ENCODE measurements around the gene TMCO4.

The TMCO4 gene

GRCh38 chr1:19775317-19775716 lies 24.4 kb downstream of the TMCO4 start:
- TF ChIP-seq, protein P1, sequence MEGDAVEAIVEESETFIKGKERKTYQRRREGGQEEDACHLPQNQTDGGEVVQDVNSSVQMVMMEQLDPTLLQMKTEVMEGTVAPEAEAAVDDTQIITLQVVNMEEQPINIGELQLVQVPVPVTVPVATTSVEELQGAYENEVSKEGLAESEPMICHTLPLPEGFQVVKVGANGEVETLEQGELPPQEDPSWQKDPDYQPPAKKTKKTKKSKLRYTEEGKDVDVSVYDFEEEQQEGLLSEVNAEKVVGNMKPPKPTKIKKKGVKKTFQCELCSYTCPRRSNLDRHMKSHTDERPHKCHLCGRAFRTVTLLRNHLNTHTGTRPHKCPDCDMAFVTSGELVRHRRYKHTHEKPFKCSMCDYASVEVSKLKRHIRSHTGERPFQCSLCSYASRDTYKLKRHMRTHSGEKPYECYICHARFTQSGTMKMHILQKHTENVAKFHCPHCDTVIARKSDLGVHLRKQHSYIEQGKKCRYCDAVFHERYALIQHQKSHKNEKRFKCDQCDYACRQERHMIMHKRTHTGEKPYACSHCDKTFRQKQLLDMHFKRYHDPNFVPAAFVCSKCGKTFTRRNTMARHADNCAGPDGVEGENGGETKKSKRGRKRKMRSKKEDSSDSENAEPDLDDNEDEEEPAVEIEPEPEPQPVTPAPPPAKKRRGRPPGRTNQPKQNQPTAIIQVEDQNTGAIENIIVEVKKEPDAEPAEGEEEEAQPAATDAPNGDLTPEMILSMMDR (IDR thresholded peaks at IDR 0.05; ENCODE audit: low read depth, low read length): no peak
- no peaks in the 10 kb centered on the region for H3K36me3 ChIP-seq
- no peaks in the 10 kb centered on the region for H3K27me3 ChIP-seq
- no peak overlapping the region for H3K4me3 ChIP-seq (ENCODE audit: low read depth, low read length)
- no peaks in the 10 kb centered on the region for H3K9me3 ChIP-seq
- H3K4me1 ChIP-seq: no peaks in the 10 kb centered on the region
- no peak for DNase-seq

DNA sequence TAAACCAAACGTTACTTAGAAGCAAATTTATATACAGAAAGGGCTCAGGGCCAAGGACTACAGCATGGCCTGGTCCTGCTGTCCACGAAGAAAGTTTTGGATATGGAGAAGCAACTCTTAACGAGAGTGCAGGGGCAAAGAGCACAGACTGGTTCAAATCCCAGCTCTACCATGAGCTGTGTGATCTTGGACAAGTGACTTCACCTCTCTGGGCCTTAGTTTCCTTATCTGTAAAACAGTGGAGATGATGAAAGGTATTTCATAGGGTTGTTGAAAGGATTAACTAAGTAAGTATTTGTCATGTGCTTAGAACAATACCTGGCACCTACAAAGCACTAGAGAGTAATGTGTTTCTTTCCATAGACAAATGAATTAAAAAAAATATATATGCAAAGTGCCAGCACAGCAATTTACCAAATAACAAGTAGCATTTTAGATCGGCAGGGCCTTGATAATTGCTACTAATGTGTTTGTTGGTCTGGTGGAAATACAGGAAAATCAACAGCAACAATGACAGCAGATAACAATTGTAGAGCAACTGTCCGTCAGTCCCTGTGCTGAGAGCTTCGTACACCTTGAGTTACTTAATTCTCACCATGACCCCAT lies 25.4 kb downstream of the TMCO4 start:
- H3K9me3 ChIP-seq: no peaks in the 10 kb centered on the region
- DNase-seq: no peak
- H3K27me3 ChIP-seq: no peaks in the 10 kb centered on the region
- TF ChIP-seq, protein P1 (IDR thresholded peaks at IDR 0.05; ENCODE audit: low read depth, low read length): no peak
- H3K4me1 ChIP-seq: no peaks in the 10 kb centered on the region
- H3K4me3 ChIP-seq (ENCODE audit: low read depth, low read length): no peak overlapping the region
- no peaks in the 10 kb centered on the region for H3K36me3 ChIP-seq

DNA sequence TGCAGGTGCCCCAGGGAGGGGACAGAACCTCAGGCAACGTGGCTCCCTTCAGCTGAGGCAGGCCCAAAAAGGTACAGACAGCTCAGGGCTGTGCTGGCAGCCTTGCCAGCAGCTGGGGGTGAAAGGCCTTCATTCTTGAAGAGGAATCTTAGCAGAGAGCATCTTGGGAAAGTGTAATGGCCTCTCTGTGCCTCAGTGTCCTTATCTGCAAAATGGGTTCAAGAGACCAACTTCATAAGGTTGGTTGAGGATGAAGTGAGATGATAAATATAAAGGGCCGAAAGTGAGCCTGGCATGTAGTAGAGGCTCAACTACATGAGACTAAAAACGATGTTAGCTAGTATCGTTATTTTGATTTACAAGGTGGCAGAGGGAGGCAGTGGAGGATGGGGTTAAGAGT lies 26.2 kb downstream of the TMCO4 start:
- H3K36me3 ChIP-seq: no peaks in the 10 kb centered on the region
- TF ChIP-seq, protein P1 (IDR thresholded peaks at IDR 0.05; ENCODE audit: low read depth, low read length): no peak
- H3K4me3 ChIP-seq (ENCODE audit: low read depth, low read length): no peak overlapping the region
- DNase-seq: no peak
- H3K27me3 ChIP-seq: no peaks in the 10 kb centered on the region
- H3K4me1 ChIP-seq: no peaks in the 10 kb centered on the region
- H3K9me3 ChIP-seq: no peaks in the 10 kb centered on the region

DNA sequence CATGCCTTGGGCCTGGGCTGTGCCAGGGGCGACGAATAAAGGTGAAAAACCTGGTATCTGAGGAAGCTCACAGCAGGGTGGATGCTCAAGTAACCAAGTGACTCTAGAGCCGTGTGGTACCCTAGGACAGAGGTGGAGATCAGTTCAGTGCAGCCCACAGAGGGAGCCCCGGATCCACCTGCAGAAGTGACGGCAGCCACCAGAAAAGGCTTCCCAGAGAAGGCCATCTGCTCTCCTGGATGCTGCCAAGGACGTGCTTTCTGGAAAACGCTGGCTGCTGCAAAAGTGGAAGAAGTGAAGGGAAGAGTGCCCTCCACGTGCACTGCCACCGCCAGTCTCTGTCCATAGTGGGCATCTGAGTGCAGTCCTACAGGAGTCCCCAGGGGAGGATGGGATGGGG lies 27.7 kb downstream of the TMCO4 start:
- Histone ChIP-seq H3K4me1 (no peaks in the 10 kb centered on the region), H3K27me3 (no peaks in the 10 kb centered on the region), H3K4me3 (ENCODE audit: low read depth, low read length) (no peak overlapping the region), H3K36me3 (no peaks in the 10 kb centered on the region), H3K9me3 (no peaks in the 10 kb centered on the region)
- no peak for DNase-seq
- TF ChIP-seq, protein P1 (IDR thresholded peaks at IDR 0.05; ENCODE audit: low read depth, low read length): no peak

DNA sequence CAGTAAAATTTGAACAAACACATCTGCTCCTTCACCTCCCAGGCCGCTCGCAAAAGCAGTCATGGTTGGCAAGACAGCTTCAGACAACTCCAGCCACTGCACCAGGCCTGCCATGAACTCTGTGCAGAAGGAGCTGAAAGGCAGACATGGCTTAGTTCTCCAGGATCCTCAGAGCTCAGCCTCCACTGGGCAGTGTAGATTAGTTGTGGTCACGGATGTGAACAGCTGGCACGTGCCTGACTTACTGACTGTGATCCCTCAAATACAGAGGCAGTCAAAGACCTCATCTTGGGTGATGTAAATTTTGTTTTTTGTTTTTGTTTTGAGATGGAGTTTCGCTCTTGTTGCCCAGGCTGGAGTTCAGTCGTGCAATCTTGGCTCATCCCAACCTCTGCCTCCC lies 28.4 kb downstream of the TMCO4 start:
- TF ChIP-seq, protein P1 (IDR thresholded peaks at IDR 0.05; ENCODE audit: low read depth, low read length): no peak
- Histone ChIP-seq H3K27me3 (no peaks in the 10 kb centered on the region), H3K4me3 (ENCODE audit: low read depth, low read length) (no peak overlapping the region), H3K9me3 (no peaks in the 10 kb centered on the region), H3K36me3 (no peaks in the 10 kb centered on the region), H3K4me1 (no peaks in the 10 kb centered on the region)
- no peak for DNase-seq

DNA sequence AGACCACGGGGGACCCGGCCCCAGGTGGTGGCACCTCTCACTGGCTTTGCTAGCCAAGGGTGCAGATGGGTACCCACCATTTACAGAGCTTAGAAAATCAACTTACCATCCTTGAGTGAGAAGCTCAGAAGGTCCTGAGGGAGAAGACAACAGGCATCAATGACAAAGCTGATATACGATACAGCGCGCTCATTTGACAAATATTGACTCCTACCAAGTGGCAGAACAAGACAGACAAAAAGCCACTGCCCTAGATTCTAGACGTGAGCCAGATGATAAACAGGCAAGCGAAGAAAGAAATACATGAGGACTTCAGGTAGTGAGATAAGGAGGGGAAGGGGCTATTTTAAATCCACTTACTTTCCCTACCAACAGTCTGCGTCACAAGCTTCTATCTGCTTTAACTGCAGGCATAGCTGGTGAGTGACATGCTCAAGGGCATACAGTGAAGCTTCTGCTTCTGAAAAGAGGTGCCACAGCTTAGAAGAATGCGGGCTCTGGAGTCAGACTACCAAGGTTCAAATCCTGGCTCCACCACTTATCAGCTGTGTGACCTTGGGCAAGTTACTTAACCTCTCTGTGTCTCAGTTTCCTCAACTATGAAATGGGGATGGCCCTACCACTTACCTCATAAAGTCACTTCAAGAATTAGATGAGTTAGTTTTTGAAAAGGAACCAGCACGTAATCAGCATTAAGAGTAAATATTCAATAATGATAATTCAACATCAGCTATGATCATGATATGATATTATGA lies 29.1 kb downstream of the TMCO4 start:
- TF ChIP-seq, protein P1 (IDR thresholded peaks at IDR 0.05; ENCODE audit: low read depth, low read length): no peak
- no peaks in the 10 kb centered on the region for H3K27me3 ChIP-seq
- DNase-seq: no peak
- H3K9me3 ChIP-seq: no peaks in the 10 kb centered on the region
- no peaks in the 10 kb centered on the region for H3K36me3 ChIP-seq
- H3K4me3 ChIP-seq (ENCODE audit: low read depth, low read length): no peak overlapping the region
- no peaks in the 10 kb centered on the region for H3K4me1 ChIP-seq

Measured in BE2C (cell line).